NCI-H82 treated with DMSO at 0.1 percent for 48 hours (cell line): Measurements from ENCODE around the gene TMEM138.

Experiments
- DNase-seq: peaks from one replicate; lab custom pipeline; 2025; ENCODE audit not compliant: unreplicated experiment; lab: John Stamatoyannopoulos, UW

TMEM138 gene

GRCh38 chr11:61404641-61405040 lies 42.5 kb downstream of the TMEM138 start:
- DNase-seq, result no peak

DNA sequence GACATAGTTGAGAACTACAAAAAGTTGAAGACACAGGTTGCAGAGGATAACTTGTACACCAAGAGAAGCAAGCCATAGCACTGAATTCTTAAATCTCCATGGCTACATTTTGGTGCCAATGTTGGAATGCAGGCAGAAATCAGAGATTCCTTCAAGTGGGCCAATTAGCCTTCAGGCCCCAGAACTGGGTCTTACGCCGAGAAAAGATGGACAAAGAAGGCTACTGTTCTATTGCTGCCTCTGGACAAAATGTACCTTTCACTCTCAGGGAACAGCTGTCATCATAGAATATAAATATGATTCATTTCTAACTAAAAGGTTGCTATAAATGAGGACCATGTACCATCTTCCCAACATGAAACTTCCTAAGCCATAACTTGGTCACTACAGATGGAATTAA lies 43.9 kb downstream of the TMEM138 start:
- no peak for DNase-seq

GRCh38 chr11:61406991-61407728 lies 45.0 kb downstream of the TMEM138 start:
- no peak for DNase-seq

DNA sequence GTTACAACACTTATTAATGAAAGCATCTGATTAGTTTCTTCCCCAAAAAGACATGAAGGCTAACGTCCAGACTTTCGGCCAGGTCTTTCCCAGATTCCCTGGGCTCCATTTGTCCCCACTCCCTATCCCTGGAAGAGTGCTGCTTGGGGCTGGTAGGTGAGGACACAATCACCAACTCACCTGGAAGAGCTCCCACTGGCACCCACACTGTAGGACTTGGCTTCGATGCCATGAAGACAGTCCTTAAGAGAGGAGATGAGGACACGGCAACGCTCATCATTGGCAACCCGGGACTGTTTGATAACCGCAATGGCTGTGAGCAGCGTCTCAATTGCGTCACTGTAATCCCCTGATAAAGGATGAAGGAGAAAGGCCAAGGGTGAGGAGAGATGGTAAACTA lies 49.4 kb downstream of the TMEM138 start:
- no peak for DNase-seq

- no peak for DNase-seq
Measured at GRCh38 chr11:61413496-61413895, 51.3 kb downstream of the TMEM138 start.

DNA sequence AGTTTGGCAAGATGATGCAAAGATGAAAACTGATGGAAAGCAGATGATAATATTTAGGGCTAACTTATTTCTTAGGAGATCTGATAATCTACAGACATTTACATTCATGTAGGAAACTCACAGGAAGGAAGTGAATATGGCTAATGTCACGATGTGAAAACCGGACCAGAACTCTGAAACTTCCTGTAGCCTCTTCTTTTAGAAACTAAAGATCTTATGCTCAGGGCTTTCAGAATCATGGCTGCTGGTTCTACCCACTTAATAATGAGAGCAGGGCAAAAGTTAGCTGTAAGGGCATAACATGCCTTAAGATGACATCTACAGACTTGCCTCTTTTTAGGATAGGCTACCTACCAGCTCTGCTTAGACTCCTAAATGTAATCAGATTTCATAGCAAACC lies 52.4 kb downstream of the TMEM138 start:
- DNase-seq, result no peak

GRCh38 chr11:61415381-61415780 lies 53.2 kb downstream of the TMEM138 start:
- no peak for DNase-seq

GRCh38 chr11:61416941-61417340 lies 54.8 kb downstream of the TMEM138 start:
- DNase-seq, result no peak

GRCh38 chr11:61417670-61418069 lies 55.5 kb downstream of the TMEM138 start:
- no peak for DNase-seq

- DNase-seq, result no peak
Measured at GRCh38 chr11:61418136-61418535, 56.0 kb downstream of the TMEM138 start.
